Neural progenitor cell (in vitro differentiated cells): Measurements from ENCODE around the gene SYNJ2.

Source experiments
- CTCF ChIP-seq: fragments of 200-600 bp; sonication (generic); IDR thresholded peaks from 2 replicates; pipeline ENCODE4 v1.5.1; 2017; ENCODE audit warnings: antibody characterized with exemption, mild to moderate bottlenecking
- EZH2 ChIP-seq: fragments of 200-600 bp; sonication (generic); IDR thresholded peaks from 2 replicates; pipeline ENCODE4 v1.6.1; 2017; ENCODE audit warnings: antibody characterized with exemption, mild to moderate bottlenecking, moderate library complexity
- EZH2phosphoT487 ChIP-seq: fragments of 200-600 bp; sonication (generic); IDR thresholded peaks from 2 replicates; pipeline ENCODE4 v1.6.1; 2017; ENCODE audit warnings: antibody characterized with exemption

- TF ChIP-seq CTCF (no peak), EZH2phosphoT487 (no peak), EZH2 (no peak)
Measured at GRCh38 chr6:158003910-158004700, 22.4 kb downstream of the SYNJ2 start.
